HCT116 (cell line): ENCODE data around the gene MTPN. TPM values are rescaled to one million over a fixed set of nuclear protein-coding genes. Genes with fewer than 3 reads are reported as not detected.

Experiments used
- ATAC-seq: fragments of 200-7000 bp; cut with Tn5 transposase; 2 replicates; pipeline ENCODE4 v1.9.1; 2020; ENCODE audit warnings: mild to moderate bottlenecking, moderate library complexity
- BruUV-seq: library from RNA; stranded (reverse); fragments of 400-500 nt; replicated peaks from 2 replicates; lab custom pipeline; 2021; lab: Mats Ljungman, UMichigan
- CTCF ChIA-PET: fragments of 300-600 bp; sonication (Branson Sonifier 250); formaldehyde crosslinking; loops from one replicate; lab custom pipeline; 2021; ENCODE audit warnings: antibody characterized with exemption; lab: Charles Lee
- POLR2A ChIA-PET: fragments of 300-600, 350-600 bp; sonication (Branson Sonifier 250); formaldehyde crosslinking; loops from one replicate; lab custom pipeline; 2021; ENCODE audit warnings: antibody characterized with exemption; lab: Charles Lee
- RAD21 ChIA-PET, 2 experiments: fragments of 300-600 bp; sonication (Branson Sonifier 250); formaldehyde crosslinking; loops; one replicate each; lab custom pipeline; 2023; ENCODE audit warnings: low total read pairs in 2 of 2; ENCODE audit not compliant: uncharacterized antibody in 2 of 2, unreplicated experiment in 2 of 2, low non-redundant PET in 1 of 2; lab: Charles Lee
- DNase-seq: peaks from one replicate; pipeline ENCODE4 v3.0.0-alpha.2; 2010; ENCODE audit warnings: low read depth, low spot score
- H2AFZ ChIP-seq: fragments of 200-600 bp; shearing (Covaris generic), sonication (generic); 2 replicates; pipeline ENCODE4 v1.6.1; 2017; ENCODE audit warnings: low read depth, mixed run types, mixed read lengths, antibody characterized with exemption, low read length; ENCODE audit not compliant: poor library complexity, severe bottlenecking
- H3K27ac ChIP-seq: 2 replicates; pipeline ENCODE4 v1.5.1; 2012; ENCODE audit warnings: low read depth, low read length
- H3K27me3 ChIP-seq: fragments of 200-600 bp; sonication (generic); 2 replicates; pipeline ENCODE4 v1.6.1; 2016; ENCODE audit warnings: mixed run types, low read length, mixed read lengths; ENCODE audit not compliant: insufficient read depth
- H3K36me3 ChIP-seq, 2 experiments: fragments of 200-500 bp in 1 of 2; fragments of 200-600 bp in 1 of 2; sonication (Bioruptor generic) in 1 of 2; sonication (generic) in 1 of 2; 2 replicates each; pipeline versions ENCODE4 v1.5.1 to v1.6.1; 2014 to 2016; ENCODE audit warnings: low read length in 2 of 2, inconsistent platforms in 1 of 2, mixed read lengths in 1 of 2, mixed run types in 1 of 2; ENCODE audit not compliant: insufficient read depth in 2 of 2, control insufficient read depth in 1 of 2
- H3K4me1 ChIP-seq, 2 experiments: fragments of 200-600 bp in 1 of 2; sonication (generic) in 1 of 2; 2 replicates each; pipeline versions ENCODE4 v1.5.1 to v1.6.1; 2012 to 2017; ENCODE audit warnings: low read length in 2 of 2, inconsistent platforms in 1 of 2, mild to moderate bottlenecking in 1 of 2, mixed read lengths in 1 of 2, mixed run types in 1 of 2, moderate library complexity in 1 of 2; ENCODE audit not compliant: insufficient read depth in 2 of 2, control insufficient read depth in 1 of 2
- H3K4me2 ChIP-seq: fragments of 200-600 bp; sonication (generic); 2 replicates; pipeline ENCODE4 v1.6.1; 2017; ENCODE audit warnings: mixed run types, low read length, mixed read lengths
- H3K4me3 ChIP-seq, 2 experiments: fragments of 200-600 bp in 1 of 2; sonication (generic) in 1 of 2; replicated peaks in 1 of 2; 2 replicates each; pipeline ENCODE4 v1.5.1; 2011 to 2016; ENCODE audit warnings: low read length in 2 of 2, control low read depth in 1 of 2, low read depth in 1 of 2, mild to moderate bottlenecking in 1 of 2, mixed read lengths in 1 of 2, mixed run types in 1 of 2
- H3K79me2 ChIP-seq: fragments of 200-600 bp; sonication (generic); 2 replicates; pipeline ENCODE4 v1.6.1; 2017; ENCODE audit warnings: mild to moderate bottlenecking, mixed run types, low read length, moderate library complexity, mixed read lengths; ENCODE audit not compliant: insufficient read depth
- H3K9ac ChIP-seq: fragments of 200-600 bp; sonication (generic); 2 replicates; pipeline ENCODE4 v1.6.1; 2016; ENCODE audit warnings: low read length, mixed read lengths
- H3K9me2 ChIP-seq: fragments of 200-600 bp; sonication (generic), shearing (Covaris generic); 2 replicates; pipeline ENCODE4 v1.6.1; 2017; ENCODE audit warnings: mixed run types, mild to moderate bottlenecking, moderate library complexity; ENCODE audit not compliant: insufficient read depth
- H3K9me3 ChIP-seq, 2 experiments: fragments of 200-500 bp in 1 of 2; fragments of 200-600 bp in 1 of 2; sonication (Bioruptor generic) in 1 of 2; sonication (generic) in 1 of 2; 2 replicates each; pipeline ENCODE4 v1.6.1; 2014 to 2017; ENCODE audit warnings: low read length in 2 of 2, mixed read lengths in 2 of 2, inconsistent platforms in 1 of 2, low read depth in 1 of 2, mild to moderate bottlenecking in 1 of 2, mixed run types in 1 of 2, moderate library complexity in 1 of 2; ENCODE audit not compliant: control insufficient read depth in 1 of 2, insufficient read depth in 1 of 2
- H4K20me1 ChIP-seq: fragments of 200-600 bp; sonication (generic), shearing (Covaris generic); 2 replicates; pipeline ENCODE4 v1.6.1; 2017; ENCODE audit warnings: mixed run types, mild to moderate bottlenecking, moderate library complexity; ENCODE audit not compliant: insufficient read depth
- ATF3 ChIP-seq: IDR thresholded peaks from 2 replicates; pipeline ENCODE4 v1.6.1; 2012
- CBX3 ChIP-seq: IDR thresholded peaks from 2 replicates; pipeline ENCODE4 v1.6.1; 2012; ENCODE audit warnings: low read depth
- CEBPB ChIP-seq: IDR thresholded peaks from 2 replicates; pipeline ENCODE4 v1.6.1; 2012; ENCODE audit warnings: low read depth
- EZH2 ChIP-seq: fragments of 200-600 bp; sonication (generic); IDR thresholded peaks from 2 replicates; pipeline ENCODE4 v1.6.1; 2017; ENCODE audit warnings: antibody characterized with exemption, mixed run types
- EZH2phosphoT487 ChIP-seq: fragments of 200-600 bp; IDR thresholded peaks from 2 replicates; pipeline ENCODE4 v1.6.1; 2018; ENCODE audit warnings: antibody characterized with exemption, borderline replicate concordance
- JUND ChIP-seq: IDR thresholded peaks from 2 replicates; pipeline ENCODE4 v1.6.1; 2012
- MAX ChIP-seq: IDR thresholded peaks from 2 replicates; pipeline ENCODE4 v1.6.1; 2012
- POLR2AphosphoS5 ChIP-seq: IDR thresholded peaks from 2 replicates; pipeline ENCODE4 v1.6.1; 2011; ENCODE audit warnings: mild to moderate bottlenecking, low read depth, low read length, moderate library complexity
- SRF ChIP-seq: IDR thresholded peaks from 2 replicates; pipeline ENCODE4 v1.6.1; 2012; ENCODE audit warnings: low read depth
- intact Hi-C: fragments of 100-400 bp; cut with micrococcal nuclease; formaldehyde crosslinking; loops from 2 replicates; pipeline ENCODE4 v1.10.0; 2022
- total RNA-seq: library from RNA; stranded (reverse); gene quantifications from one replicate; pipeline ENCODE4 v1.2.1, GENCODE V29; 2021; ENCODE audit not compliant: unreplicated experiment

MTPN gene
- total RNA-seq, 1 experiment from 2014 or later, result 152 TPM

- intact Hi-C loops, result no loop called here
- H3K27ac ChIP-seq, result no peak overlapping the region
Observed at GRCh38 chr7:135933509-135934188, 43.5 kb downstream of the MTPN start.

GRCh38 chr7:135932131-135932530, 45.0 kb downstream of the MTPN start:
- intact Hi-C loops, result no loop called here
- BruUV-seq, result no TSS peak
- Histone ChIP-seq H3K9ac (no peak overlapping the region), H3K4me2 (no peak overlapping the region), H3K9me2 (no peaks in the 10 kb centered on the region), H3K4me3 (no peak overlapping the region), H4K20me1 (peaks cover 10% of the 10 kb centered on the region; the same call in 1 of the 2 replicates), H3K36me3 (peaks cover 0 to 7% of the 10 kb centered on the region in 2 experiments; a peak in 1 of 4 replicates), H3K9me3 (no peaks in the 10 kb centered on the region), H2AFZ (no peak overlapping the region), H3K79me2 (peaks cover 63% of the 10 kb centered on the region), H3K27me3 (no peaks in the 10 kb centered on the region), H3K4me1 (no peaks in the 10 kb centered on the region), H3K27ac (no peak overlapping the region)
- CTCF ChIA-PET, result no interaction called here
- TF ChIP-seq EZH2 (no peak), SRF (no peak), POLR2AphosphoS5 (no peak), JUND (no peak)
- ATAC-seq, result no peak
- RAD21 ChIA-PET, result no interaction called here
- DNase-seq, result no peak
- POLR2A ChIA-PET, result no interaction called here

More at GRCh38 chr7:135933509-135934188, 43.5 kb downstream of the MTPN start:
- RAD21 ChIA-PET, result no interaction called here
- Histone ChIP-seq H3K79me2 (peaks cover 70% of the 10 kb centered on the region), H3K4me3 (no peak overlapping the region), H3K4me1 (no peaks in the 10 kb centered on the region), H3K27me3 (no peaks in the 10 kb centered on the region), H3K36me3 (no peaks in the 10 kb centered on the region), H3K9me3 (no peaks in the 10 kb centered on the region), H4K20me1 (peaks cover 10% of the 10 kb centered on the region; the same call in 1 of the 2 replicates), H2AFZ (no peak overlapping the region), H3K9me2 (no peaks in the 10 kb centered on the region), H3K9ac (no peak overlapping the region), H3K4me2 (no peak overlapping the region)
- POLR2A ChIA-PET, result no interaction called here
- DNase-seq (no peak), ATAC-seq (no peak)
- no TSS peak for BruUV-seq
- CTCF ChIA-PET, result interaction anchor here (0.7 kb wide), 1 partner anchor 1376 kb away, joined by 3 read pairs; no protein-coding TSS in a partner anchor
- no peak for TF ChIP-seq JUND
- TF ChIP-seq CEBPB, result no peak
- no peak for TF ChIP-seq CBX3
- no peak for TF ChIP-seq MAX
- no peak for TF ChIP-seq EZH2phosphoT487
- no peak for TF ChIP-seq ATF3
